ENCODE data around the gene DCST2.

GRCh38 chr1:154990276-154990675, 43.3 kb downstream of the DCST2 start:
- TF ChIP-seq EZH2phosphoT487 (IDR thresholded peaks at IDR 0.05; ENCODE audit: borderline replicate concordance) (no peak), CTCF (conservative IDR thresholded peaks at IDR 0.05; ENCODE audit: low read length) (no peak)
